ENCODE results near the gene OSBP2.

GRCh38 chr22:30860176-30861105 lies 165.8 kb downstream of the OSBP2 start:
- TF ChIP-seq EZH2phosphoT487 (IDR thresholded peaks at IDR 0.05; ENCODE audit: unreplicated experiment) (no peak), CTCF (conservative IDR thresholded peaks at IDR 0.05; ENCODE audit: low read depth in 2 of 2) (no peak), POLR2AphosphoS5 (IDR thresholded peaks at IDR 0.05; ENCODE audit: low read depth) (no peak), JUNB (IDR thresholded peaks at IDR 0.05; ENCODE audit: unreplicated experiment) (no peak), EZH2 (IDR thresholded peaks at IDR 0.05; ENCODE audit: low read depth, unreplicated experiment) (no peak), ZNF331 (CRISPR knock-in tag; IDR thresholded peaks at IDR 0.05; ENCODE audit: low read depth) (no peak), CREB1 (CRISPR knock-in tag; IDR thresholded peaks at IDR 0.05; ENCODE audit: low read depth) (no peak), ZNF114 (CRISPR knock-in tag; IDR thresholded peaks at IDR 0.05) (no peak), STAT1 (IDR thresholded peaks at IDR 0.05; ENCODE audit: unreplicated experiment) (no peak)
- TF ChIP-seq, protein P1, sequence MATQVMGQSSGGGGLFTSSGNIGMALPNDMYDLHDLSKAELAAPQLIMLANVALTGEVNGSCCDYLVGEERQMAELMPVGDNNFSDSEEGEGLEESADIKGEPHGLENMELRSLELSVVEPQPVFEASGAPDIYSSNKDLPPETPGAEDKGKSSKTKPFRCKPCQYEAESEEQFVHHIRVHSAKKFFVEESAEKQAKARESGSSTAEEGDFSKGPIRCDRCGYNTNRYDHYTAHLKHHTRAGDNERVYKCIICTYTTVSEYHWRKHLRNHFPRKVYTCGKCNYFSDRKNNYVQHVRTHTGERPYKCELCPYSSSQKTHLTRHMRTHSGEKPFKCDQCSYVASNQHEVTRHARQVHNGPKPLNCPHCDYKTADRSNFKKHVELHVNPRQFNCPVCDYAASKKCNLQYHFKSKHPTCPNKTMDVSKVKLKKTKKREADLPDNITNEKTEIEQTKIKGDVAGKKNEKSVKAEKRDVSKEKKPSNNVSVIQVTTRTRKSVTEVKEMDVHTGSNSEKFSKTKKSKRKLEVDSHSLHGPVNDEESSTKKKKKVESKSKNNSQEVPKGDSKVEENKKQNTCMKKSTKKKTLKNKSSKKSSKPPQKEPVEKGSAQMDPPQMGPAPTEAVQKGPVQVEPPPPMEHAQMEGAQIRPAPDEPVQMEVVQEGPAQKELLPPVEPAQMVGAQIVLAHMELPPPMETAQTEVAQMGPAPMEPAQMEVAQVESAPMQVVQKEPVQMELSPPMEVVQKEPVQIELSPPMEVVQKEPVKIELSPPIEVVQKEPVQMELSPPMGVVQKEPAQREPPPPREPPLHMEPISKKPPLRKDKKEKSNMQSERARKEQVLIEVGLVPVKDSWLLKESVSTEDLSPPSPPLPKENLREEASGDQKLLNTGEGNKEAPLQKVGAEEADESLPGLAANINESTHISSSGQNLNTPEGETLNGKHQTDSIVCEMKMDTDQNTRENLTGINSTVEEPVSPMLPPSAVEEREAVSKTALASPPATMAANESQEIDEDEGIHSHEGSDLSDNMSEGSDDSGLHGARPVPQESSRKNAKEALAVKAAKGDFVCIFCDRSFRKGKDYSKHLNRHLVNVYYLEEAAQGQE (IDR thresholded peaks at IDR 0.05; ENCODE audit: unreplicated experiment): no peak
- TF ChIP-seq, protein P2, sequence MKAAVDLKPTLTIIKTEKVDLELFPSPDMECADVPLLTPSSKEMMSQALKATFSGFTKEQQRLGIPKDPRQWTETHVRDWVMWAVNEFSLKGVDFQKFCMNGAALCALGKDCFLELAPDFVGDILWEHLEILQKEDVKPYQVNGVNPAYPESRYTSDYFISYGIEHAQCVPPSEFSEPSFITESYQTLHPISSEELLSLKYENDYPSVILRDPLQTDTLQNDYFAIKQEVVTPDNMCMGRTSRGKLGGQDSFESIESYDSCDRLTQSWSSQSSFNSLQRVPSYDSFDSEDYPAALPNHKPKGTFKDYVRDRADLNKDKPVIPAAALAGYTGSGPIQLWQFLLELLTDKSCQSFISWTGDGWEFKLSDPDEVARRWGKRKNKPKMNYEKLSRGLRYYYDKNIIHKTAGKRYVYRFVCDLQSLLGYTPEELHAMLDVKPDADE (IDR thresholded peaks at IDR 0.05): no peak
